Measurements from ENCODE around the gene BRSK2.

The BRSK2 gene

GRCh38 chr11:1480555-1481482 lies 91.1 kb downstream of the BRSK2 start:
- no peak for DNase-seq

DNA sequence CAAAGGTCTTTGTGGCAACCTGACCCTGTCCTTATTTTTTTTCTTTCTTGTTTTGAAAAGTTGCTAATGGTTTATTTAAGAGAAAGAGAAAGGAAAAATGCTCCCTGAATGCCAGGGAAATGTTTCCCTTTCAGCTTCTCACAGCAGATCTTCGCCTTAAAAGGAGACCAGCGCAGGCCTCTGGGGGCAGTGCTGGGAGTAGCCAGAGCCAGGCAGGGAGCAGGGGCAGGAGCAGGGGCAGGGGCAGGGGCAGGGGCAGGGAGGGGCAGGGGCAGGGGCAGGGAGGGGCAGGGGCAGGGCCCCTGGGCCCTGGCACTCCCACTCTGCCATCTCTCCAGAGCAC lies 91.7 kb downstream of the BRSK2 start:
- DNase-seq: no peak

DNA sequence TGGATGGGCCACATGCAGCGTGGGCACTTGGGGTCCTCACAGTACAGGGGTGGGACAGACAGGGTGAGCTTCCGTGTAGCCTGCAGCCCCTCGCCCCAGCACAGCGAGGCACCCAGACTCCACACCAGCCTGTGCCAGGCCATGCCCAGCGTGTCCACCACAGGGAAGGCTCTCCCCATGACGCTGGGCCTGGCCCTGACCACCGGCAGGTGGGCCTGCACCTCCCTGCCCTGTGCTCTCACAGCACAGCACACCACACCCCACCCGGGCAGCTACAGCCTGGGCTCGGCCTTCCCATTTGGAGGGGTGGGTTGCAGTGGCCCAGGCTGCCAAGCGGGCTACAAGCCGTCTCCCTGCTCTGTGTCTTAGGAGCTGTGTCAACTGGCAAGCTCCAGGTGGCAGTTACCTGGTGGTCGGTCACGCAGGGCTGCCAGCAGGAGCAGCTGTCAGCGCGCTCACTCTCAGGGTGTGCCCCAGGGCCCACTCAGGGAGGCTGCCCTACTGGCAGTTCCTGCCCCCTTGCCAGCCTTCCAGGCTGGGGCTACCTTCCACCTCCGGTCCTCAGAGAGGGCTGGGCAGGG lies 92.2 kb downstream of the BRSK2 start:
- DNase-seq: no peak

DNA sequence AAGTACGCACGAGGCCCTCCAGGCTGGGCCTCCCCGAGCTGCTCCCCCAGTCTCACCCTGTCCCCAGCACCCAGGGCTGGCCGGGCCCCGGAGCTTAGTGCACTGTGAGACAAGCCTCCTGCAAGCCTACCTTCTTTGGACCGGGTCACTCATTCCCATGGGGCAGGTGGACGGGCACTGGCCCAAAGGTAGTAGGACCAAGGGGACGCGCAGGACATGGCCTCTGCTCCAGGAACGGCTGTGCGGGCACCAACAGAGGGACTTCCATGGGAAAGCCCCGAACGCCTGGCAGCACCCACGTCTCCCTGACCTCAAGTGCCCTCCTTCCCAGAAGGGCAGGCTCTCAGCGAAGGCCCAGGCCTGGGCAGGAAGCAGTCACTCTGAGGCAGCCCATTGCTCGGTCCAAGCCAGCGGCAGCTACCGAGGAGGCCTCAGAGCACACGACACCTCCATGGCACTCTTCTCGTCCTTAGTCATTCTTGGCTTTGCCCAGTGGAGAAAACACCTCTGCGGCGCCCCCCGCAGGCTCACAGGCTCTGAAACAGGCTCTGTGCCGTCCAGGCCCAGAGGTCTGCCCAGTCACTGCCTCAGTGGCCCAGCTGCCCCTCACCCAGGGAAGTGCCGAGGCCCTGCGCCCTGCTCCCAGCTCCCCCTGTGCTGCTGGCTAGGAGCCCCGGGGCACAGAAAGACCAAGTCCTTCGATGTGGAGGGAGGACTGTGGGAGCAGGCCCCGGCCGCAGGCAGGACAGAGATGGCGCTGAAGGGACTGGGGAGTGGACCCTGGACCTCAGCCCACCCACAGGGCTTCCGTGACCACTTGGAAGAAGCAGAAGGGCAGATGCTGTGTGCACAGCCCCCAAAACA lies 93.1 kb downstream of the BRSK2 start:
- DNase-seq: no peak

DNA sequence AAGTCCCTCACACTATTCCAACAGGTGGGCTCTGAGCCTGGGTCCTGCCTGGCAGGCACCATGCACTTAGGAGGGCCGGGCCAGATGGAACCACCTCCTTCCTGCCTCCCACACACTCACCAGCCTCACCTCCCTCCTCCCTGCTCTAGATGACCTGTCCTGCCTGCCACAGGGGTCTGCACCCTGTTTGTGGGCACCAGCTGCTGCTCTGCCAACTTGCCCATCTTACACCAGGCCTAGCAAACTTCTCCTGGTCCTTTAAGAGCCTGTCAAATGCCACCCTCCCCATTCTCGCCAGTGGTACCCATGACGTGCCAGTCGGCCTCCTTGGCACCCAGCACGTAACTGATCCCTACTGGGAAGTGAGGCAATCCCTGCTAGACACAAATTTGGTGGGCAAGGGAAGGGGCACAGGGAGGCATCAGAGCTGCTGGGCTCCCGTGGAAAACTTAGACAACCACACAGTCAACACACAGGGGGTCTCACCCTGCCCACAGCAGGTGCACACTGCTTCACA lies 93.8 kb downstream of the BRSK2 start:
- no peak for DNase-seq

- DNase-seq: no peak
Measured at GRCh38 chr11:1484061-1484671, 94.4 kb downstream of the BRSK2 start.

GRCh38 chr11:1484695-1485503 lies 95.2 kb downstream of the BRSK2 start:
- DNase-seq: peak in 1 of 56 donors; percentile 16

- no peak for DNase-seq
Measured at GRCh38 chr11:1485504-1485885, 95.8 kb downstream of the BRSK2 start.

GRCh38 chr11:1486054-1486825 lies 96.5 kb downstream of the BRSK2 start, which contains the start of gene MOB2:
TSS of gene MOB2 (minus strand) at chr11:1486779. CDS start at chr11:1486556, 223 bp downstream.
- DNase-seq: peak in 14 of 56 donors; percentile 23 to 63 (median 40)

GRCh38 chr11:1487091-1487850 lies 97.5 kb downstream of the BRSK2 start:
- DNase-seq: no peak

- no peak for DNase-seq
Measured at GRCh38 chr11:1487851-1488574, 98.3 kb downstream of the BRSK2 start.

DNA sequence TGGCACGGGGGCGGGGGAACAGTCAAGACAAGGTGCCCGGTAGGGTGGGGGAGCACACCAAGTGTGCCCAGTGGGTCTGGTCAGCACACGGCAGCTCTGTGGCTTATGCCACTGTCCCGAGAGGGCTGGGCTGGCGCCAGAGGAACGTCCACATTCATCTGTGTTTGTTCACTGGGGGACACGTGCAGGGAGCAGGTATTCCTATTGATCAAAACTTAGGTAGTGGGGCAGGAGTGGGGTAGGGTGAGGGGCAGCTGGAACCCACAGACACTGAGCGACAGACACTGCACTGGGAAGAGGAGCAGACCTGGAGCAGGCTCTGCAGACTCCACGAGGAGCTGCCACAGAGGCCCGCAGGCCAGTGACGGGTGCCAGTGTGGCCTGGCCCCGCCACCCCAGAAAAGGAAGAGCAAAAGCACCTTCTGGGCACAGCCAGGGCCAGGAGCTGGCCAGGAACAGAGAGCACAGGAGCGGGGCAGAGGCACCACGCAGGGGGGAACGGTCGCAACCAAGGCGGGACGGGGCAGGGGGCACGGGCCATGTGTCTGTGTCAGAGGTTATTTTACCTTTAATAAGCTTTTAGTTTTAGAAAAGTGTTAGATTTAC lies 98.9 kb downstream of the BRSK2 start:
- DNase-seq: no peak

DNA sequence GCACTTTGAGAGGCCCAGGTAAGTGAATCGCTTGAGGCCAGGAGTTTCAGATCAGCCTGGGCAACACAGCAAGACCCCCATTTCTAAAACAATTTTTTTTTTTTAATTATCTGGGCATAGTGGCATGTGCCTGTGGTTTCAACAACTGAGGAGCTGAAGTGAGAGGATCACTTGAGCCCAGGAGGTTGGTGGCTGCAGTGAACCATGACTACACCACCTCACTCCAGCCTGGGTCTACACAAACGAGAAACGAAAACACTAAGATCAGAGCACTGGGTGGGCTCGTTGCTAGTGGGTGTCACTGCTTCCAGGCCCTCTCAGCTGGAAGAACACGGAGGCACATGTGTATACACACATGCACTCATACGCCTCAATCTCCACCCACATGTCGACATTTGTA lies 100.9 kb downstream of the BRSK2 start:
- DNase-seq: no peak

DNA sequence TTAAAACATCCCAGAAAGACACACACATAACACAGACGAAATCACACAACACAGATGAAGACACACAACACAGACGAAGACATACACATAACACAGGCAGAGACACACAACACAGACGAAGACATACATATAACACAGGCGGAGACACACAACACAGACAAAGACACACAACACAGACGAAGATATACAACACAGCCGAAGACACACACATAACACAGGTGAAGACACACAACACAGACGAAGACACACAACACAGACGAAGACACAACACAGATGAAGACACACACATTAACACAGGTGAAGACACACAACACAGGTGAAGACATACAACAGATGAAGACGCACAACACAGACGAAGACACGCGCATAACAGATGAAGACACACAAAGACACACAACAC lies 101.6 kb downstream of the BRSK2 start:
- no peak for DNase-seq

- DNase-seq: no peak
Measured at GRCh38 chr11:1493650-1494244, 104.0 kb downstream of the BRSK2 start.

GRCh38 chr11:1494650-1495049 lies 104.9 kb downstream of the BRSK2 start:
- no peak for DNase-seq

DNA sequence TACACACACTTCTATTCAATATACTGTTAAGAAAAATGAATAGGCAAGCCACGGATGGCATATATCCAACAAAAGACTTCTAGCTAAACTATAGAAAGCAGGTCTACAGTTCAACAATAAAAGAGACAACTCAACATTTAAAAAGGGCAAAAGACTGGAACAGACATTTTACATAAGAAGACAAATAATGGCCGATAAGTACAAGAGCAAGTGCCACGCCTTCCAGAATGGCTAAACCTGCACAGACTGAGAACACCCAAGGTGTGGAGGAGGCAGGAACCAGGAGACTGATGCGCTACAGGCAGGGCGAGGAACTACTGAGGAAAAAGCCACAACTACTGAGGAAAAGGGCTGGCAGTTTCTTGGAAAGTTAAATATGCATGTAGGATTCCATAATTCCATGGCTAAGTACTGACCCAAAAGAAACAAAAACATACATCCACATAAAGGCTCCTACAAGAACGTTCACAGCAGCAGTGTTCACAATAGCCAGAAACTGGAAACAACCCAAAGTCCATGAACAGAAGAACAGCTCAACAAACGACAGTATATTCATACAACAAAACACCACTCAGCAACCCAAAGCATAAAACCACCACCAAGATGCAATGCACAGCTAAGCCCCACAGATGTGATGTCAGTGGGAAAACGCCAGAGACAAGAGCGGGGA lies 106.5 kb downstream of the BRSK2 start:
- no peak for DNase-seq

All from amygdala (tissue), 56 donors.